ENCODE data around the gene AOAH.

Gene AOAH

GRCh38 chr7:36625247-36625646 lies 99.0 kb downstream of the AOAH start:
- no peak for DNase-seq

GRCh38 chr7:36623247-36623646 lies 101.0 kb downstream of the AOAH start:
- DNase-seq, result no peak

- DNase-seq, result no peak
Observed at GRCh38 chr7:36621396-36621795, 102.9 kb downstream of the AOAH start.

- DNase-seq, result no peak
Observed at GRCh38 chr7:36620166-36620708, 104.1 kb downstream of the AOAH start.

GRCh38 chr7:36617408-36617807 lies 106.9 kb downstream of the AOAH start:
- no peak for DNase-seq

GRCh38 chr7:36615852-36616540 lies 108.3 kb downstream of the AOAH start:
- DNase-seq, result no peak

GRCh38 chr7:36614959-36615358 lies 109.3 kb downstream of the AOAH start:
- DNase-seq, result no peak

GRCh38 chr7:36613031-36613614 lies 111.2 kb downstream of the AOAH start:
- no peak for DNase-seq

GRCh38 chr7:36611703-36612102 lies 112.6 kb downstream of the AOAH start:
- DNase-seq, result no peak

- DNase-seq, result no peak
Observed at GRCh38 chr7:36607721-36608095, 116.6 kb downstream of the AOAH start.

GRCh38 chr7:36606976-36607720 lies 117.1 kb downstream of the AOAH start:
- no peak for DNase-seq

- no peak for DNase-seq
Observed at GRCh38 chr7:36606153-36606975, 117.9 kb downstream of the AOAH start.

GRCh38 chr7:36605261-36606051 lies 118.8 kb downstream of the AOAH start:
- DNase-seq, result no peak

- DNase-seq, result no peak
Observed at GRCh38 chr7:36604806-36605205, 119.5 kb downstream of the AOAH start.

- no peak for DNase-seq
Observed at GRCh38 chr7:36602934-36603887, 121.1 kb downstream of the AOAH start.

GRCh38 chr7:36602511-36602910 lies 121.8 kb downstream of the AOAH start:
- no peak for DNase-seq

- DNase-seq, result no peak
Observed at GRCh38 chr7:36601601-36602000, 122.7 kb downstream of the AOAH start.

- no peak for DNase-seq
Observed at GRCh38 chr7:36600869-36601530, 123.3 kb downstream of the AOAH start.

- DNase-seq, result no peak
Observed at GRCh38 chr7:36600314-36600682, 124.0 kb downstream of the AOAH start.

GRCh38 chr7:36599645-36600313 lies 124.5 kb downstream of the AOAH start:
- DNase-seq, result no peak
